WTC11 (cell line): Measurements from ENCODE around the gene MCFD2. TPM values are rescaled to one million over a fixed set of nuclear protein-coding genes. Genes with fewer than 3 reads are reported as not detected.
A peak's percentile ranks its signal among the peaks of the same experiment; 100 is the strongest.

Experiments
- ATAC-seq: fragments of 200-7000 bp; cut with Tn5 transposase; 2 replicates; pipeline ENCODE4 v1.10.0; 2021; ENCODE audit warnings: mild to moderate bottlenecking, moderate library complexity
- CTCF ChIA-PET: fragments of 300-600 bp; sonication (Branson Sonifier 250); formaldehyde crosslinking; loops from one replicate; lab custom pipeline; 2021; ENCODE audit warnings: antibody characterized with exemption; lab: Charles Lee
- POLR2A ChIA-PET: fragments of 350-600 bp; sonication (Branson Sonifier 250); formaldehyde crosslinking; loops from one replicate; lab custom pipeline; 2021; ENCODE audit warnings: antibody characterized with exemption; lab: Charles Lee
- DNase-seq: peaks from one replicate; pipeline ENCODE4 v3.0.0; 2021; ENCODE audit warnings: low spot score
- H3K27ac Mint-ChIP-seq: 2 replicates; pipeline ENCODE4 v1.8.0; 2021; ENCODE audit warnings: mixed read lengths
- H3K27me3 Mint-ChIP-seq: 2 replicates; pipeline ENCODE4 v1.8.0; 2021; ENCODE audit warnings: low read depth, mild to moderate bottlenecking, moderate library complexity, mixed read lengths
- H3K36me3 Mint-ChIP-seq: 2 replicates; pipeline ENCODE4 v1.8.0; 2021; ENCODE audit warnings: mixed read lengths
- H3K4me1 Mint-ChIP-seq: 2 replicates; pipeline ENCODE4 v1.8.0; 2022; ENCODE audit warnings: mixed read lengths
- H3K4me3 Mint-ChIP-seq: 2 replicates; pipeline ENCODE4 v1.8.0; 2021; ENCODE audit warnings: mild to moderate bottlenecking, moderate library complexity, mixed read lengths
- H3K9me3 Mint-ChIP-seq: 2 replicates; pipeline ENCODE4 v1.8.0; 2021; ENCODE audit warnings: mixed read lengths
- ELF4 ChIP-seq: sonication (generic); formaldehyde crosslinking; IDR thresholded peaks from 2 replicates; pipeline ENCODE4 v1.8.1; 2022; ENCODE audit warnings: low read depth, mild to moderate bottlenecking, moderate library complexity, missing genetic modification reagents
- EMX1 ChIP-seq: fragments of 250-450 bp; sonication (Bioruptor Pico); IDR thresholded peaks from 2 replicates; pipeline ENCODE4 v1.8.0; 2021; ENCODE audit warnings: mild to moderate bottlenecking
- FOXK1 ChIP-seq: sonication (generic); formaldehyde crosslinking; IDR thresholded peaks from 2 replicates; pipeline ENCODE4 v1.8.0; 2022; ENCODE audit warnings: mild to moderate bottlenecking, moderate library complexity, missing genetic modification reagents
- HMGA2 ChIP-seq: fragments of 250-450 bp; sonication (Bioruptor Pico); IDR thresholded peaks from 2 replicates; pipeline ENCODE4 v1.4.0; 2021; ENCODE audit warnings: mild to moderate bottlenecking, moderate library complexity
- IRF2 ChIP-seq: sonication (generic); formaldehyde crosslinking; IDR thresholded peaks from 2 replicates; pipeline ENCODE4 v1.8.0; 2022; ENCODE audit warnings: low read depth, missing genetic modification reagents, borderline replicate concordance
- MYBL2 ChIP-seq: sonication (generic); formaldehyde crosslinking; IDR thresholded peaks from 2 replicates; pipeline ENCODE4 v1.8.1; 2023; ENCODE audit warnings: mild to moderate bottlenecking, moderate library complexity, missing genetic modification reagents
- NR3C1 ChIP-seq: sonication (generic); formaldehyde crosslinking; conservative IDR thresholded peaks from 2 replicates; pipeline ENCODE4 v1.8.1; 2023; ENCODE audit warnings: low read depth, mild to moderate bottlenecking, missing genetic modification reagents
- OVOL2 ChIP-seq: fragments of 250-450 bp; sonication (Bioruptor Pico); IDR thresholded peaks from 2 replicates; pipeline ENCODE4 v1.9.0; 2021; ENCODE audit warnings: mild to moderate bottlenecking, borderline replicate concordance
- PRRX2 ChIP-seq: fragments of 250-450 bp; sonication (Bioruptor Pico); IDR thresholded peaks from 2 replicates; pipeline ENCODE4 v1.8.0; 2021; ENCODE audit warnings: mild to moderate bottlenecking
- RELA ChIP-seq: sonication (generic); formaldehyde crosslinking; IDR thresholded peaks from 2 replicates; pipeline ENCODE4 v1.8.1; 2022; ENCODE audit warnings: missing genetic modification reagents, mild to moderate bottlenecking, borderline replicate concordance
- SP1 ChIP-seq: sonication (generic); formaldehyde crosslinking; conservative IDR thresholded peaks from 2 replicates; pipeline ENCODE4 v1.8.1; 2022; ENCODE audit warnings: missing genetic modification reagents
- ZBTB21 ChIP-seq: sonication (generic); formaldehyde crosslinking; IDR thresholded peaks from 2 replicates; pipeline ENCODE4 v1.8.1; 2023; ENCODE audit warnings: mild to moderate bottlenecking, missing genetic modification reagents, borderline replicate concordance
- ZNF263 ChIP-seq: sonication (generic); formaldehyde crosslinking; IDR thresholded peaks from 2 replicates; pipeline ENCODE4 v1.8.1; 2022; ENCODE audit warnings: low read depth, mild to moderate bottlenecking, moderate library complexity, missing genetic modification reagents
- ZNF317 ChIP-seq: sonication (generic); formaldehyde crosslinking; IDR thresholded peaks from 2 replicates; pipeline ENCODE4 v1.8.1; 2023; ENCODE audit warnings: low read depth, mild to moderate bottlenecking, moderate library complexity, missing genetic modification reagents, borderline replicate concordance
- total RNA-seq: library from RNA; stranded (reverse); gene quantifications from 3 replicates; pipeline ENCODE4 v1.2.3, GENCODE V29; 2021
- TF ChIP-seq, protein P1 (sequence below): fragments of 250-450 bp; sonication (Bioruptor Pico); IDR thresholded peaks from 2 replicates; pipeline ENCODE4 v1.8.0; 2021; ENCODE audit warnings: mild to moderate bottlenecking
- TF ChIP-seq, protein P2 (sequence below): sonication (generic); formaldehyde crosslinking; IDR thresholded peaks from 2 replicates; pipeline ENCODE4 v1.8.1; 2023; ENCODE audit warnings: mild to moderate bottlenecking, missing genetic modification reagents, moderate library complexity
- TF ChIP-seq, protein P3 (sequence below): sonication (generic); formaldehyde crosslinking; IDR thresholded peaks from 2 replicates; pipeline ENCODE4 v1.8.1; 2022; ENCODE audit warnings: mild to moderate bottlenecking, missing genetic modification reagents, moderate library complexity, borderline replicate concordance
- TF ChIP-seq, protein P4 (sequence below): sonication (generic); formaldehyde crosslinking; IDR thresholded peaks from 2 replicates; pipeline ENCODE4 v1.8.1; 2022; ENCODE audit warnings: low read depth, mild to moderate bottlenecking, moderate library complexity, missing genetic modification reagents, borderline replicate concordance
- TF ChIP-seq, protein P5 (sequence below): sonication (generic); formaldehyde crosslinking; IDR thresholded peaks from 2 replicates; pipeline ENCODE4 v1.8.0; 2022; ENCODE audit warnings: mild to moderate bottlenecking, missing genetic modification reagents
- TF ChIP-seq, protein P6 (sequence below): fragments of 250-450 bp; sonication (Bioruptor Pico); IDR thresholded peaks from 2 replicates; pipeline ENCODE4 v1.9.0; 2021; ENCODE audit warnings: mild to moderate bottlenecking

MCFD2 gene
- total RNA-seq, 1 experiment from 2014 or later: 68.1 TPM

DNA sequence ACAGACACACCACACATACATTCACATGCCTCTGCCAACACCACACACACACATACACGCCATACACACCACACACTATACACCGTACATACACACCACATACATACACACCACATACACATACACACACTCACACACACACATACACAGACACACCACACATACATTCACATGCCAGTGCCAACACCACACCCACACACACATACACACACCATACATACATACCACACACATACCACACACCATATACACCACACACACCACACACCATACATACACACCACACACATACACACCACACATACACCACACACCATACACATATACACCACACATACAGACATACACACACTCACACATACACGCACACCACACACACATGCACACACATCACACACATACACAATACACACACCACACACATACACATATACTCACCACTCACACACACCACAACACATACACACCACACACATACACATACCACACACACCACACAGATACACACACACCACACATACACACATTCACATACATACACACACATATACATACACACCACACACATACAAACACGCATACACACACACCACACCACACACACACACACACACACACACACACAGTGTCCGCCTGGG lies 37.2 kb downstream of the MCFD2 start:
- no peak overlapping the region for H3K27ac Mint-ChIP-seq
- ATAC-seq: no peak
- H3K4me1 Mint-ChIP-seq: peaks cover 4% of the 10 kb centered on the region
- no peaks in the 10 kb centered on the region for H3K36me3 Mint-ChIP-seq
- ChIA-PET POLR2A (no interaction called here), CTCF (interaction anchor here (1.0 kb wide), 1 partner anchor 98 kb away, joined by 3 read pairs; no protein-coding TSS in a partner anchor)
- peaks cover under 1% of the 10 kb centered on the region; the same call in 1 of the 2 replicates for H3K9me3 Mint-ChIP-seq
- no peaks in the 10 kb centered on the region for H3K27me3 Mint-ChIP-seq
- no peak overlapping the region for H3K4me3 Mint-ChIP-seq
- DNase-seq: no peak
- TF ChIP-seq ZNF263 (CRISPR knock-in tag) (no peak), FOXK1 (CRISPR knock-in tag) (no peak), MYBL2 (no peak)
- TF ChIP-seq, all 79 proteins: peak for 0

DNA sequence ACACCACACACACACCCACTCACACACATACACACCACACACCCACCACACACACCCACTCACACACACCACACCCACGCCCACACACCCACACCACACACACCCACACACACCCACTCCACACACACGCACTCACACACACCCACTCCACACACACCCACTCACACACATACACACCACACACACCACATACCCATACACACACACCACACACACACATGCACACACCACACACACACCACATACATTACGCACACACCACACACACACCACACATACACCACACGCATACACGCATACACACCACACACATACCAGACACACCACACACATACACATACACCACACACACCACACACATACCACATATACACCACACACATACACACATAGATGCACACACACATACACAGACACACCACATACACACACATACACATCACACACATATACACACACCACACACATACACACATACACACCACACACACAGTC lies 37.9 kb downstream of the MCFD2 start:
- H3K27ac Mint-ChIP-seq: no peak overlapping the region
- ATAC-seq: no peak
- no peak for DNase-seq
- peaks cover 7% of the 10 kb centered on the region for H3K9me3 Mint-ChIP-seq
- ChIA-PET CTCF (interaction anchor here (0.8 kb wide), 1 partner anchor 223 kb away, joined by 3 read pairs; no protein-coding TSS in a partner anchor), POLR2A (no interaction called here)
- H3K36me3 Mint-ChIP-seq: no peaks in the 10 kb centered on the region
- no peak for TF ChIP-seq RELA (CRISPR knock-in tag)
- TF ChIP-seq ELF4 (CRISPR knock-in tag): no peak
- TF ChIP-seq SP1: no peak
- no peak for TF ChIP-seq EMX1
- TF ChIP-seq, protein P1, sequence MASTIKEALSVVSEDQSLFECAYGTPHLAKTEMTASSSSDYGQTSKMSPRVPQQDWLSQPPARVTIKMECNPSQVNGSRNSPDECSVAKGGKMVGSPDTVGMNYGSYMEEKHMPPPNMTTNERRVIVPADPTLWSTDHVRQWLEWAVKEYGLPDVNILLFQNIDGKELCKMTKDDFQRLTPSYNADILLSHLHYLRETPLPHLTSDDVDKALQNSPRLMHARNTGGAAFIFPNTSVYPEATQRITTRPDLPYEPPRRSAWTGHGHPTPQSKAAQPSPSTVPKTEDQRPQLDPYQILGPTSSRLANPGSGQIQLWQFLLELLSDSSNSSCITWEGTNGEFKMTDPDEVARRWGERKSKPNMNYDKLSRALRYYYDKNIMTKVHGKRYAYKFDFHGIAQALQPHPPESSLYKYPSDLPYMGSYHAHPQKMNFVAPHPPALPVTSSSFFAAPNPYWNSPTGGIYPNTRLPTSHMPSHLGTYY (CRISPR knock-in tag): no peak
- TF ChIP-seq NR3C1 (CRISPR knock-in tag): no peak
- H3K4me1 Mint-ChIP-seq: peaks cover 8% of the 10 kb centered on the region
- H3K27me3 Mint-ChIP-seq: no peaks in the 10 kb centered on the region
- no peak overlapping the region for H3K4me3 Mint-ChIP-seq

DNA sequence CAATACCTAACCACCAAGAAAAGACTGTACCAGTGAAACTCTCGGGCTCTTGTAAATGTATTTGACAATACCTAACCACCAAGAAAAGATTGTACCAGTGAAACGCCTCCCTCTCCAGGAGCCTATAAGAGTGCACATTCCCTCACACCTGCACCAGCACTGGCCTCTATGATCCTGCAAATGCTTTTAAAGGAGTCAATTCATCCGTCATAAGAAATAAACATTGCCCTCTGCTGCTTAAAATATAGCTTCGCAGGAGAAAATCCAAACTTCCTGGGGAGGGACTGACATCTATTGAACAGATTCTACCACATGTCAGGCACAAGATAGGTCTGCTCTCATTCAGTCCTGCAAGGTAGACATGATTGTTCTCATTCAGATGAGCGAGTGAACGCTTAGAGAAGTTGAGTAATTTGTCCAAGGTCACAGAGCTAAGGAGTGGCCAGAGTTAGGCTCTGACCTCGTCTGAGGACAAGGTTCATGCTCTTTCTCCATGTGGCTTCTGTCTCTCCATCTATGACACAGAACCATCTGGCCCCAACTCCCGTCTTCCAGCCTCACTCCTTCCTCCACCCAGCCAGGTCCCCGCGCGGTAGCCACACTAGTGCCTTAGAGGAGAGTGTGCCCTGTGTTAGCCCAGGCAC lies 38.7 kb downstream of the MCFD2 start:
- Mint-ChIP-seq H3K9me3 (peaks cover 13% of the 10 kb centered on the region), H3K4me1 (peaks cover 8% of the 10 kb centered on the region), H3K27me3 (no peaks in the 10 kb centered on the region), H3K36me3 (no peaks in the 10 kb centered on the region), H3K4me3 (no peak overlapping the region), H3K27ac (no peak overlapping the region)
- DNase-seq (no peak), ATAC-seq (peak; percentile 55)
- POLR2A ChIA-PET: no interaction called here
- CTCF ChIA-PET: interaction anchor here (0.6 to 2.6 kb wide), 6 partner anchors 97 to 815 kb away, joined by 3 to 9 read pairs (median 3); no protein-coding TSS in a partner anchor
- TF ChIP-seq, protein P2, sequence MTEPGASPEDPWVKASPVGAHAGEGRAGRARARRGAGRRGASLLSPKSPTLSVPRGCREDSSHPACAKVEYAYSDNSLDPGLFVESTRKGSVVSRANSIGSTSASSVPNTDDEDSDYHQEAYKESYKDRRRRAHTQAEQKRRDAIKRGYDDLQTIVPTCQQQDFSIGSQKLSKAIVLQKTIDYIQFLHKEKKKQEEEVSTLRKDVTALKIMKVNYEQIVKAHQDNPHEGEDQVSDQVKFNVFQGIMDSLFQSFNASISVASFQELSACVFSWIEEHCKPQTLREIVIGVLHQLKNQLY (CRISPR knock-in tag): no peak
- TF ChIP-seq IRF2: no peak
- TF ChIP-seq, protein P3, sequence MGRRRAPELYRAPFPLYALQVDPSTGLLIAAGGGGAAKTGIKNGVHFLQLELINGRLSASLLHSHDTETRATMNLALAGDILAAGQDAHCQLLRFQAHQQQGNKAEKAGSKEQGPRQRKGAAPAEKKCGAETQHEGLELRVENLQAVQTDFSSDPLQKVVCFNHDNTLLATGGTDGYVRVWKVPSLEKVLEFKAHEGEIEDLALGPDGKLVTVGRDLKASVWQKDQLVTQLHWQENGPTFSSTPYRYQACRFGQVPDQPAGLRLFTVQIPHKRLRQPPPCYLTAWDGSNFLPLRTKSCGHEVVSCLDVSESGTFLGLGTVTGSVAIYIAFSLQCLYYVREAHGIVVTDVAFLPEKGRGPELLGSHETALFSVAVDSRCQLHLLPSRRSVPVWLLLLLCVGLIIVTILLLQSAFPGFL: no peak
- TF ChIP-seq SP1: no peak
- TF ChIP-seq ZBTB21 (CRISPR knock-in tag): no peak
- TF ChIP-seq ZNF317: no peak
- TF ChIP-seq, protein P4, sequence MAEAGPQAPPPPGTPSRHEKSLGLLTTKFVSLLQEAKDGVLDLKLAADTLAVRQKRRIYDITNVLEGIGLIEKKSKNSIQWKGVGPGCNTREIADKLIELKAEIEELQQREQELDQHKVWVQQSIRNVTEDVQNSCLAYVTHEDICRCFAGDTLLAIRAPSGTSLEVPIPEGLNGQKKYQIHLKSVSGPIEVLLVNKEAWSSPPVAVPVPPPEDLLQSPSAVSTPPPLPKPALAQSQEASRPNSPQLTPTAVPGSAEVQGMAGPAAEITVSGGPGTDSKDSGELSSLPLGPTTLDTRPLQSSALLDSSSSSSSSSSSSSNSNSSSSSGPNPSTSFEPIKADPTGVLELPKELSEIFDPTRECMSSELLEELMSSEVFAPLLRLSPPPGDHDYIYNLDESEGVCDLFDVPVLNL: no peak
- TF ChIP-seq, protein P5, sequence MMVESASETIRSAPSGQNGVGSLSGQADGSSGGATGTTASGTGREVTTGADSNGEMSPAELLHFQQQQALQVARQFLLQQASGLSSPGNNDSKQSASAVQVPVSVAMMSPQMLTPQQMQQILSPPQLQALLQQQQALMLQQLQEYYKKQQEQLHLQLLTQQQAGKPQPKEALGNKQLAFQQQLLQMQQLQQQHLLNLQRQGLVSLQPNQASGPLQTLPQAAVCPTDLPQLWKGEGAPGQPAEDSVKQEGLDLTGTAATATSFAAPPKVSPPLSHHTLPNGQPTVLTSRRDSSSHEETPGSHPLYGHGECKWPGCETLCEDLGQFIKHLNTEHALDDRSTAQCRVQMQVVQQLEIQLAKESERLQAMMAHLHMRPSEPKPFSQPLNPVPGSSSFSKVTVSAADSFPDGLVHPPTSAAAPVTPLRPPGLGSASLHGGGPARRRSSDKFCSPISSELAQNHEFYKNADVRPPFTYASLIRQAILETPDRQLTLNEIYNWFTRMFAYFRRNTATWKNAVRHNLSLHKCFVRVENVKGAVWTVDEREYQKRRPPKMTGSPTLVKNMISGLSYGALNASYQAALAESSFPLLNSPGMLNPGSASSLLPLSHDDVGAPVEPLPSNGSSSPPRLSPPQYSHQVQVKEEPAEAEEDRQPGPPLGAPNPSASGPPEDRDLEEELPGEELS (CRISPR knock-in tag): no peak
- TF ChIP-seq ZNF263 (CRISPR knock-in tag): no peak
- TF ChIP-seq, protein P6, sequence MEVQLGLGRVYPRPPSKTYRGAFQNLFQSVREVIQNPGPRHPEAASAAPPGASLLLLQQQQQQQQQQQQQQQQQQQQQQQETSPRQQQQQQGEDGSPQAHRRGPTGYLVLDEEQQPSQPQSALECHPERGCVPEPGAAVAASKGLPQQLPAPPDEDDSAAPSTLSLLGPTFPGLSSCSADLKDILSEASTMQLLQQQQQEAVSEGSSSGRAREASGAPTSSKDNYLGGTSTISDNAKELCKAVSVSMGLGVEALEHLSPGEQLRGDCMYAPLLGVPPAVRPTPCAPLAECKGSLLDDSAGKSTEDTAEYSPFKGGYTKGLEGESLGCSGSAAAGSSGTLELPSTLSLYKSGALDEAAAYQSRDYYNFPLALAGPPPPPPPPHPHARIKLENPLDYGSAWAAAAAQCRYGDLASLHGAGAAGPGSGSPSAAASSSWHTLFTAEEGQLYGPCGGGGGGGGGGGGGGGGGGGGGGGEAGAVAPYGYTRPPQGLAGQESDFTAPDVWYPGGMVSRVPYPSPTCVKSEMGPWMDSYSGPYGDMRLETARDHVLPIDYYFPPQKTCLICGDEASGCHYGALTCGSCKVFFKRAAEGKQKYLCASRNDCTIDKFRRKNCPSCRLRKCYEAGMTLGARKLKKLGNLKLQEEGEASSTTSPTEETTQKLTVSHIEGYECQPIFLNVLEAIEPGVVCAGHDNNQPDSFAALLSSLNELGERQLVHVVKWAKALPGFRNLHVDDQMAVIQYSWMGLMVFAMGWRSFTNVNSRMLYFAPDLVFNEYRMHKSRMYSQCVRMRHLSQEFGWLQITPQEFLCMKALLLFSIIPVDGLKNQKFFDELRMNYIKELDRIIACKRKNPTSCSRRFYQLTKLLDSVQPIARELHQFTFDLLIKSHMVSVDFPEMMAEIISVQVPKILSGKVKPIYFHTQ (CRISPR knock-in tag): no peak
- TF ChIP-seq PRRX2: no peak
- TF ChIP-seq OVOL2 (CRISPR knock-in tag): no peak
- no peak for TF ChIP-seq HMGA2
